Stimulated activated CD4-positive, alpha-beta T cell treated with anti-CD3 and anti-CD28 coated beads, Interleukin-4, amount 100 ng/mL, for 1 hour (primary cell): ENCODE measurements around the gene TNRC6B.
A peak's percentile ranks its signal among the peaks of the same experiment; 100 is the strongest.
"Not testable (repeated sequence)": the region's sequence is repeated elsewhere in the genome, so short reads cannot be mapped to it uniquely, and the experiment has no call there.

Experiments
- DNase-seq: peaks from one replicate; pipeline ENCODE4 v3.0.0-alpha.2; 2020

The TNRC6B gene

DNA sequence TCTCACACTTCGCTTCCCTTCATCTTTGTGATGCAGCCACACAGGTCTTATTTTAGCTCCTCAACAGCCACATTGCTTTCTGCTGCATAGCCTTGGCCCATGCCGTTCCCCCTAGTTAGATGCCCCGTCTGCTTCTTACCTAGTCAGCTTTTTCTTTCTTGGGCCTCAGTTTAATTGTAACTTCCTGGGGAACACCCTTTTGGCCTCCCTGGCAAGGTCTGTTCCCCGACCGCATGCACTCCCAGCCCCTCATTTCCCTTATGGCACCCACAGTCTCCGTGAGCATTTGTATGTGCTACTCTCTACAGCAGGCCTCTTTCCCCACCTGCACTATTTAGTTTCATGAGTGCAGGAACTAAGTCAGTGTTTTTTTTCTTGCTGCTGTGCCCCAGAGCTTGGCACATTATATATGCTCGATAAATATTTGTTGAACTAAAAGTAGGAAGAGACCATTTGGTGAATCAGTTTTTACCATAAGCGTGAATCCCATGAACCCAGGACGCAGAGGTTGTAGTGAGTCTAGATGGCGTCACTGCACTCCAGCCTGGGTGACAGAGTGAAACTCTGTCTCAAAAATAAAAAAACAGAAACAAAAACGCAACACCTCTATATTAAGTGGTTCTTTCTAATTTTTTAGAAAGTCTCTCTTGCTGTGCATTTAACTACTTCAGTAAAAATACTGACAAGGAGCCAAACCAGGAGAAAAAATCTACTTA, 38.5 kb downstream of the TNRC6B start:
- peak; percentile 17 for DNase-seq

DNA sequence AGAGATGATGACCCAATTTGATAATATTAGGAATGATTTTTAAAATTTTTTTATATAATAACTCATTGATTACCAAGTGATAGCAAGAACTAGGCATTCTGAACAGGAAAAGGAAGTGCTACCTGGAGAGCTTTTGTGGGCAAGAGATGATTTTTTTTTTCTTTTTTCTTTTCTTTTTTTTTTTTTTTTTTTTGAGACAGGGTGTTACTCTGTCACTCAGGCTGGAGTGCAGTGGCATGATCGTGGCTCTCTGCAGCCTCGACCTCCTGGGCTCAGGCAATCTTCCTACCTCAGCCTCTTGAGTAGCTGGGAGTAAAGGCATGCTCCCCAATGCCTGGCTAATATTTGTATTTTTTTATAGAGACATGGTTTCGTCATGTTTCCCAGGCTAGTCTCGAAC, 40.4 kb downstream of the TNRC6B start:
- DNase-seq: no peak

- no peak for DNase-seq
Observed at GRCh38 chr22:40218723-40219294, 41.1 kb downstream of the TNRC6B start.

DNA sequence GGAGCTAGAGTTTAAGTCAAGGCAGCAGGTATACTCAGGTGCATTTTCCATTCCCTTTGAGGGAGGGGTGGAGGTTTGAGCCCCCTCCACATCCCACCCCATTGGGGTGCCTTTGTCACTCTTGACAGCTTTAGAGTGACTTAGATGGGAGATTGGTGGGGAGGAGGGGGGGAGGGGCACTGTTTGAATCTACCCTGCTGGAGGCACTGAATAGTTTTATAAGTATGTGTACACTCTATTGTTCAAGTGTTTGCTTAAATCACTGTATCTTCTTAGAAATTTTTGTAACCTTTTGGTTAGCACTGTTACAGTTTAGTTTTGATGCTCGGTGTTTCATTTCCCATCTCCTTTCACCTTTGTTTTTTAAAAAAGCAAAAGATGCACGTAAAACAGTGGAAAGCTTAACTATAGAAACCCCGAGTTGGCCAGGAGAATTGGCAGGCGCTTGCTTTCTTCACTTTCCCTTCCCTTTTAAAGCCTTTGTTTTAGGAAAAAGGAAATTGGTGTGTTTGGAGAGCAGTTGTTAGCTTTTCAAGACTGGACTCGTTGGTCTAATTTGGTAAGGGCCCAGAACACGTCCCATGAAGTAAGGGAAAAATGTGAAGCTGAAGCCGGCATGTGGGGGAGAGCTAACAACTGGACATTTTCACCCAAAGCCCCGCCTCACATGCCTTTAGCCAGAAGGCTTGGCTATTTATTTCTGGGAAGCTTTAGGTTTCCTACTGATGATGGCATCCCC, 42.8 kb downstream of the TNRC6B start:
- DNase-seq: no peak

- DNase-seq: no peak
Observed at GRCh38 chr22:40221055-40221414, 43.3 kb downstream of the TNRC6B start.

DNA sequence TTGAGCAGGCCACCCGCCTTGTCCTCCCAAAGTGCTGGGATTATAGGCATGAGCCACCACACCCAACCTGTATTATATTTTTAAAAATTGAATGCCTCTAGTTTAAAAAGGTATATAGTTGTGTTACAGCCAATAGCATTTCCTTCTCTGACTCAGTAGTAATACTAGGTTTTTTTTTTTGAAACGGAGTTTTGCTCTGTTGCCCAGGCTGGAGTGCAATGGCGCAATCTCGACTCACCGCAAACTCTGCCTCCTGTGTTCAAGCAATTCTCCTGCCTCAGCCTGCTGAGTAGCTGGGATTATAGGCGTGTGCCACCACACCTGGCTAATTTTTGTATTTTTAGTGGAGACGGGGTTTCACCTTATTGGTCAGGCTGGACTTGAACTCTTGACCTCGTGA, 45.3 kb downstream of the TNRC6B start:
- not testable (repeated sequence) for DNase-seq

- DNase-seq: peak; percentile 60
Observed at GRCh38 chr22:40224702-40225101, 47.0 kb downstream of the TNRC6B start.

- DNase-seq: no peak
Observed at GRCh38 chr22:40226620-40227019, 48.9 kb downstream of the TNRC6B start.

DNA sequence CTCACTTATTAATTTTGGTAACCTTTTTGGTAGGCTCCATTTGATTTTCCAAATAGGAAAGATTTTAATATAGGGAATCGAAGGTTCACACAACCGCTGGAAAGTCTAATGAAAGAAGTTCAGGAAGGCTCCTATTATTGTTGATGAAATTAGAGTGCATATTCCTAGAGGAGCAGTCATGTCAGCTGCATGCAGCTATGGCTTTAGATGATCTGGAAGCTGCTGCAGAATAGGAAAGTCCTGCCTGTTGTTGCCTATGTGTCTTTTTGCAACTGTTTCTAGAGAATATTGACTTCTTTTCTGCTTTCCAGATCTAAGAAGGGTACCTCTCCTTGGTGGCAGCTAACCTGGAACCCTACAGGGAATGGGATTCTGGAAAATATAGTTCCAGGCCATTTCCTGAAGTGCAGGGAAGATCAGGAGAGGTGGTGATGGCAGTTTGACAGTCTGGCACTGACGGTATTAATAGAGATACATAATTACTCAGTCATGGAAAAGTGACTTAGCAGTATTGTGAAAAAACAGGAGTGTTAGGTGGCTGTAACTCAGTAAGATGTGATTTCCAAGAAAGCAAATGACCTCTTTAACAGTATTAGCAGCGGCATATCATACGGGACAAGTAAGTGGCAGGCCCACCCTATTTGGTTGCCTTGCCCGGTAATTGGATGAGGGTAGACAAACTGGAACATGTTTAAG, 54.0 kb downstream of the TNRC6B start:
- DNase-seq: no peak

GRCh38 chr22:40232624-40233023, 54.9 kb downstream of the TNRC6B start:
- DNase-seq: no peak

DNA sequence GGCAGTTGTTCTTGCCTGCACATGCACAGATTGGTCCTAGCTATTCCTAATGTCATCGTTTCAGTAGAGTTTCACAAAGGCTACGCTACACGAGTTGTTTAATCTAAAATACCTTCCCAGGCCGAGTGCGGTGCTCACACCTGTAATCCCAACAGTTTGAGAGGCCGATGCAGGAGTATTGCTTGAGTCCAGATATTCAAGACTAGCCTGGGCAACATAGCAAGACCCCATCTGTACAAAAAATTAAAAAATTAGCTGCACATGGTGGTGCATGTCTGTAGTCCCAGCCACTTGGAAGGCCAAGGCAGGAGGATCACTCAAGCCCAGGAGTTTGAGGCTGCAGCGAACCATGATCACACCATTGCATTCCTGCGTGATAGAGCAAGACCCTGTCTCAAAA, 56.2 kb downstream of the TNRC6B start:
- DNase-seq: no peak

GRCh38 chr22:40234658-40235057, 56.9 kb downstream of the TNRC6B start:
- no peak for DNase-seq

DNA sequence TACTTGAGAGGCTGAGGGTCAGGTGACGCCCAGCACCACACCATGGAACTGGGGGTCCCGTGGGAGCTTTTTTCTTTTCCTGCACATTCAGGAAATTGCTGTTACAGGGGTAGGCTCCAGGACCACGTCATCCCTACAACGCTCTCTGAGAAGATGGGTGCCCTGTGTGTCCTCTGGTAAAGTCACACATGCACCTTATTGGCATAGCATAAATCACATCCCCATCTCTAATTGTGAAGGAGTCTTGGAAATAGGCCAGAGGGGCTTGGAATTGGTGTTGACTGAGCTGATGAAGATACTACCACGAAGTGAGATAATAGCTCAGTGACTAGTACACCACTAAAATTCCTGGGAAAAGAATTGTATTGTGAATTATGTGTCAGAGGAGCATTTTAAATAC, 57.6 kb downstream of the TNRC6B start:
- DNase-seq: no peak

DNA sequence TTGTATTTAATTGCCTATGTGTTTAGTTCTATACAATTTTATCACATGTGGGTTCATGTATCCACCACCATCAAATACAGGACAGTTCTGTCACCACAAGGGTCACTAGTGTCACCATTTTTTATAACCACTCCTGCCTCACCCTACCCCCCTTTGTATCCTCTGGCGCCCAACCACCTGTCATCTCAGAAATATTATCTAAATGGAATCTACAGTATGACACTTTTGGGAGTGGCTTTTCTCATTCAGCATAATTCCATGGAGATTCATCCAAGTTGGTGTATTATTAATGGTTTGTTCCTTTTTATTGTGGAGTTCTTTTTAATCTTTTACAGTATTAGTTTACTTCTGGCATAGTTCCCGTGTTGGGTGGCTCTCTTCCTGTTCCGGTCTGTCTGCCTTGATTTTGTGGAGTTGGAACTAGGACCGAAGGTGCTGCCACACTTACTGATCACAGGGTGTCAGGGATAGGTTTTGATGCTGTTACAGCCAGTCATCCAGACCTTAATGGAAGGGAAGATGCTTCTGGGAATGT, 58.5 kb downstream of the TNRC6B start:
- no peak for DNase-seq

DNA sequence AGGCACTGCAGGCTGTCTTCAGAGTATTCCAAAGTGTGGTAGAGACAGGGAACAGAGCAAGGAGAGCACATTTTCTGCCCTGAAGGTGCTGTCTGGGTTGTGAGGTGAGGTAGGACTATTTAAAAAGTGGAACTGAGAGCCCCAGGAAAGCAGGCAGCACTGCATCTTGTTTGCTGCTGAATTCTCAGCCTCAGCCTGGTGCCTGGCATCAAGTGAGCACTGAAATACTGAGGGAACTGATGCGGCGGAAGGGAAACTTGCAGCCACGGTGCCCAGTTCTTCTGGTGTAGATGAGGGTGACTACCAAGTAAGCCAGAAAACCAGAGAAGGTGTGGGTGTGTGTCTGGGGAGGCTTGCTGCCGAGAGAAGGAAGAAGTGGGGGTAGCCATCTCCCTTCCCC, 59.5 kb downstream of the TNRC6B start:
- DNase-seq: no peak

GRCh38 chr22:40237788-40238424, 60.2 kb downstream of the TNRC6B start:
- DNase-seq: no peak

GRCh38 chr22:40238425-40239344, 61.0 kb downstream of the TNRC6B start:
- no peak for DNase-seq

- DNase-seq: no peak
Observed at GRCh38 chr22:40239345-40239683, 61.6 kb downstream of the TNRC6B start.

- no peak for DNase-seq
Observed at GRCh38 chr22:40240160-40240559, 62.4 kb downstream of the TNRC6B start.

- no peak for DNase-seq
Observed at GRCh38 chr22:40240686-40241085, 63.0 kb downstream of the TNRC6B start.

DNA sequence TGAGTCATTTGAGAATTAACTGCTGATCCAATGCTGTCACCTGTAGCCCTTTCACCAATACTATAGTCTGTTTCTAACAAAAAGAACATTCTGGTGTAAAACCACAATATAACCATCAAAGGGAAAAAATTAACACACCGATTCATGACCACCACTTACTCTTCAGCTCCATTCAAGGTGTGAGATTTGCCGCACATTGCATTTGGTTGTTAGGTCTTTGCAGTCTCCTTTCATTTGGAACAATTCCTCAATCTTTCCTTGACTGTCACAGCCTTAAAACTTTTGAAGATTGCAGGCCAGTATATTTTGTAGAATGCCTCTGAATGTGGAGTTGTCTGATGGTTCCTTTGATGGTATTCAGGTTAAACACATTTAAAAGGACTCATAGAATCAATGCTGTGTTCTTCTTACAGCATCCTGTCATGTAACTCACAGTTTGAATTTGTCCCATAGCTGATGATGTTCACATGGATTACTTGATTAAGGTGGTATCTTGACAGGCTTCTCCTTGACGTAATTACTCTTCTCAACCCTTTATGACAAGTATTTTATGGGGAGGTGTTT, 63.6 kb downstream of the TNRC6B start:
- no peak for DNase-seq

GRCh38 chr22:40243891-40244290, 66.2 kb downstream of the TNRC6B start:
- DNase-seq: no peak
